Activated CD4-positive, alpha-beta T cell treated with anti-CD3 and anti-CD28 coated beads for 24 hours (primary cell): ENCODE results near the gene KRT32.
"Not testable (repeated sequence)": the region's sequence is repeated elsewhere in the genome, so short reads cannot be mapped to it uniquely, and the experiment has no call there.

ENCODE experiments used
- DNase-seq, 2 donors: peaks; one replicate each; pipeline ENCODE4 v3.0.0-alpha.2; 2020; ENCODE audit warnings: low read depth in 2 of 2

KRT32 gene

GRCh38 chr17:41464682-41465081, 2.5 kb downstream of the KRT32 start:
- no peak for DNase-seq

DNA sequence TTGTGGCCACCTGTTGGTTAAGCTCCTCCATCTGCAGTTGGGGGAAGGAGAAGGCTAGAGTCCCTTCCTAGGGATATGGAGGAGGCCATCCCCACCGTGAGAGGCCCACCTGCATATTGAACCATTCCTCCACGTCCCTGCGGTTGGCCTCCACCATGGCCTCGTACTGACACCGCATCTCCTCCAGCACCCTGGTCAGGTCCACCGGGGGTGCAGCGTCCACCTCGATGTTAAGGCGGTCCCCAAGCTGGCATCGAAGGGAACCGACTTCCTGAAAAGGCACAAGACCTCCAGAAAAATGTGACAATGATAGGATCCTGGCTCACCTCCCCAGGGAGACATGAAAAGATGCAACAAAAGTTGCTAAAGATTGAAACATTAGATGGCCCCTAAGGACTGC, 3.0 kb downstream of the KRT32 start:
- no peak for DNase-seq

GRCh38 chr17:41463746-41464145, 3.4 kb downstream of the KRT32 start:
- DNase-seq: no peak

- no peak for DNase-seq
Measured at GRCh38 chr17:41462705-41463104, 4.5 kb downstream of the KRT32 start.

DNA sequence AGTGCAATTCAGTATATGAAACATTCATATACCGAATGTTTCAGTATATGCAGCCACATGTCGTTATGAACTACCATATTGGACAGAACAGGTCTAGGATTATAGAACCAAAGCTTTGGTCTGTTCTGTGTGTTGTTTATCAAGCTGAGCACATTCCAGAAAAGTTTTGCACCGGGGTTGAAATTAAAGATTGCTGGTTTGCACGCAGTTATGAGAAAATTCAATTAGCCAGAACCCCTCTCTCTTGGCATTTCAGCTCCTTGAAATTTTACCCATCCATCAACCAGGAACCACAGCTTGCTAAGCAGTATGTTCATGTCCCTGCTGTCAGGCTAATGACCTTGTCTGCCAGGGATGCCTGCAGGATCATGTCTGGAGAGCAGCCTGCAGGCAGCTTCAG, 9.5 kb downstream of the KRT32 start:
- DNase-seq: no peak

DNA sequence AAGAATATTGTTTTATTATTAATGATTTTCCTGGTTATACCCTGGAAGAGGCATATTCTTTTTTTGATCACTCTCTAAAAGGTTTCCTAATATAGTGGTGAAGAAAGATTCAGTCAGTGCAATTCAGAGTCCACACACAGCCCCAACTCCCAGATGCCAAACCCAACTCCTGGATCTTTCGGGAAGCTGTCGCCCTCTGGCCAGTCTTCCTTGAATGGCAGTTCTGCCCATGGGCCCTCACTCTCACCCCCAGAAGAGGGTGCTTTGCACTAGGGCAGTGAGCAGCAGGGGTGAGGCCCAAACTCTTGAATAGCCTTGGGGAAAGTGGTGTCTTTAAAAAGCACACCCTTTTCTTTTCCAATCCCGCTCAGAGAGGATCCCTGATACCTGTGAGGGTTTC, 11.0 kb downstream of the KRT32 start:
- no peak for DNase-seq

- DNase-seq: no peak
Measured at GRCh38 chr17:41455236-41455635, 11.9 kb downstream of the KRT32 start.

DNA sequence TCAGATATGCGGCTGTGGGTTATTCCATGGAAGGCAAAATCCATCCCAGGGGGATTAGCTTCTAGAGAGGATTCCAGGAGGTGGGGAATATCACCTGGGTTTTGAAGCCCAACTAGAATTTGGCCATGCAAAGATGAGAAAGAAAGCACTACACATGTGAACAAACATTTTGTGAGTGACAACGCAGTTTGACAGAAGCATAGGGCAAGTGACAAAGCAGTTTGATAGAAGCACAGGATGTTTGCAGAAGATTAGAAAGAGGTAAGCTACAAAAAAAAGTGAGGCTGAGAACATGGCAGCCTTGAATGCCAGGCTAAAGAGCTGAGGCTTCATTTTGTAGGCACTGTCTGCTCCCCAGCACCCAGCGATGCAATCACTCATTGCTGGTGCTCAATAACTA, 14.1 kb downstream of the KRT32 start:
- DNase-seq: no peak

DNA sequence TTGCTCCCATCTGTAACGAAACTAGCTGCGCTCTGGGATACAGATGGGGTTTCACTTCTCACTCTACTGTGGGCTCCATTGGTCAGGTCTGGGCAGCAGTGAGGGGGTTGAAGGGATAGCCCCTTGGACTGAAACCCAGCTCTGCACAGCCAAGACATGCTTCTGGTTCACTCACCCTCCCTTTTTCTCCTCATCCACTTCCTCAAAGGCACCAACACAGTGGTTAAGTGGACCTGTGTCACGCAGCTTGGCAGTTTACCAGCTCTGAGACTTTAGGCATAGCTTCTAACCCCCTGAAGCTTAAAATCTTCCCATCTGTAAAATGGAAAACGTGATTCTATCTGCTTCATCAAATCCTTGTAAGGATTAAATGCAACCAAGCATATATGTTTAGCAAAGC, 14.9 kb downstream of the KRT32 start:
- no peak for DNase-seq

- DNase-seq: no peak
Measured at GRCh38 chr17:41451154-41451728, 15.9 kb downstream of the KRT32 start.

DNA sequence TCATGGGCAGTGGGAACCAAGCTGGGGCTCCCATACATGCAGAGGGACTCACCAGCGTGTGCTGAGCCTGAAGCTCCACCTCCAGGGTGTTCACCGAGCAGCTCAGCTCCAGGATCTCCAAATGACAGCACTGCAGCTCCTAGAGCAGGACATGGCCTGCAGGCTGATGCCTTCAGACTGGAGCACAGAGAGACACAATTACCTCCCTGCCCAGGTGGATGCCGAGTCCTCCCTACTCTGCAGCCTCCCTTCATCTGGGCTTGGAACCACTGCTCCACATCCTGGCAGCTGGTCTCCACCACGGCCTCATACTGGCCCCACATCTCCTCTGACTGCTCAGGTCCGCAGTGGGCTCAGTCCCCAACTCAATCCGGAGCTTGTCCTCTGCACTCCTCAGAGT, 18.2 kb downstream of the KRT32 start:
- no peak for DNase-seq

DNA sequence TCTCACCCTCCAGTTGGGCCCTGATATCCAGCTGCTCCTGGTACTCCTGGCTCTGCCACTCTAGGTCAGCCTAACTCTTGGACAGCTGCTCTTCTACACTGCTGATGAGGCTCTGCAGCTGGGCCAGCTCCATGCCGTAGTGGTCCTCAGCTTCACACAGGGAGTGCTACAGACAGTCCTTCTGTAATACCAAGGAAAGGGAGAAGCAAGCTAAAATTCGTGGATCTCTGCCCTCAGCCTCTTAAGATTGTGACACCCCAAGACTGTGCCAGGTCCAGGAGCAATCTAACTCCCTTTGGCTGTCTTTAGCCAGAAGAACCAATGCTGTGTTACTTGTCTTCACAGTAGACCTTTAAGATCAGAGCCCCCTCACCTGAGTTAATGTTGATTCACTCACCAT, 18.7 kb downstream of the KRT32 start:
- no peak for DNase-seq

DNA sequence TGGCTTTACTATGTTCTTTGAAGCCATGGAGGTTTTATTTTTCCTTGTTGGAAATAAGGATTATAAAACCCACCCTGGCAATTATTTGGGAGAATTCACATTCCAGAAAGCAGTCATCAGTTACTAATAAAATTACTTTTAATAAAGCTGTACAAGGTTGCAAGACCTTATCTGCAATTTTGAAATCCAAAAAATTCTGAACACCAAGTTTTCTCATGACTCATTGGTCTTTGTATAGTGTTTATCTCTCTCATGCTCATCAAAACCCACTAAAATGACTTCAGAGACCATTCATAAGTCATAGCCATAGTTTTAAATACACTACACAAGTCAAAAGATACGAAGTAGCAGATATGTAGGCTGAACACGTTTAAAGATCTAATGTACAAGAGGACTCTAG, 20.4 kb downstream of the KRT32 start:
- no peak for DNase-seq

DNA sequence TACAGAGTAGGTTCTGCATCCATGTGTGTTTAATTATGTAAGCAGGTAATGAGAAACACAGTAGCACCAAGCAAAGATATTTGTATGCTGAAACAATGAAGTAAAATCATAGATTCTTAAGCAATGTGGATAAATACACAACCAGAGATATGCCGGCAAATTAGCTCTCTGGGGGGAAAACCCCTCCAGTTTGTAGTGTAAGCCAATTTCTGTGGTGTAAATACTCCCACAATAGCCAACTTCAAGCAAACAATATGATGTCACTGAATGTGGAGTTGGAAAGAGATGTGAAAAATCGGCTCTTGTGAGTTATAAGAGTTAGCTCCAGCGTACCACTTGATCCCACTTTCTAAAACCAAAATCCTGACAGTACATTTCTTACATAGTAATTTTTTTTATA, 22.5 kb downstream of the KRT32 start:
- DNase-seq: no peak

DNA sequence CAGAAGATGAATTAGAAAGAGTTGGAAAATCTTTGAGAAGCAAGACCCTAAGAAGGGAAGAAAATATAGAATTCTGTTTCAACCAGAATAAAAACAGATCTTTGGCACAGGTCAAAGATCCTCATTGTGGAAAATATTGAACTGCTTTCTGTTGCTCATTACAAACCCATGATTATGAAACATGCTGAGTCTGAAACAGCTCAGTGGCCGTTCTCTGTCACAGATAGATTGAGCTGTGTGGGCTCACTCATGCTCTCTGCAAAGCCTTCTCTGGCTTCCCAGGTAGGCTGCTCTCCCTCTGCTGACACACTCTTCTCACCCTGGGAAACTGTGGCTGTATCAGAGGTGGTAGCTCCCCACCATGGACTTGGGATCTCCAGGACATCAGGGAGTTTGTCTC, 23.0 kb downstream of the KRT32 start:
- DNase-seq: no peak

GRCh38 chr17:41442739-41443138, 24.4 kb downstream of the KRT32 start:
- no peak for DNase-seq

DNA sequence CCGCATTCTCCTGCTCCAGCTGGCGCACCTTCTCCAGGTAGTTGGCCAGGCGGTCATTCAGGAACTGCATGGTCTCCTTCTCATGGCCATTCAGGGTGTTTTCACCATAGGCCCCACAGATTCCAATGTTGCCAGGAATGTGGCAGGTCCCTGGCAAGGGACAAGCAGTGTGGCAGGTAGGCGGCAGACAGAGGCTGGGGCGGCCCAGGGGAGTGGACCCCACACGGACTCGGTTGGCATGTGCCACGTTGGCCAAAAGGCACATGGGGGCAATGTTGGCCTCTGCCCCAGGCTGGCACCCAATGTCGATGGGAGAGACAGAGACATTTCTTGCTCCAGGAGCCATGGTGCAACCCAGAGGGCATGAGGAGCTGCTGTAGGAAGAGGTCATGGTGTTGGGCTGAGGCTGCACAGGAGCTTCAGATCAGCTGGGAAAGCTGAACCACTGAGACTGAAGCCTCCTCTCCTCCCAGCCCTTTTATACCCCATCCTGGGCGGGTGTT, 26.6 kb downstream of the KRT32 start, which contains the start of gene KRT38:
TSS of gene KRT38 (minus strand) at position 453 of the 503 bp plus-strand sequence. CDS start at position 391, 62 bp downstream.
- DNase-seq: no peak

DNA sequence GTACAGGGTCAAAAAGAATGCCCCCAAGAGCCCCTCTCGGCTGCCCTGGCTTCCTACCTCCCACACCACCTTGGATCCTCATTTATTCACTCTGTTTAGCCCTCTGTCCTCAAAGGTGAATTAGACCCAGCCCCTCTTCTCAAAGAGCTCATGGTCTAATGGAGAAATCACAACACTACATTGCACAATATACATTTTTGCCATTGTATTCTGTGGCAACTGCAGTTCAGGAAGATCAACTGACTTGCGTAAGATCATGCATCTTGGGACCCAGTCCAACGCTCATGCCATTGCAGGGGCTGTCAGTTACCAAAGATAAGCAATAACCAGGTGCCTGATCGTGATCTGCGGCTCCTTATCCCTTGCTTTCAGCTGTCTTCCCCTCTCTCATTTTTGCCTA, 27.8 kb downstream of the KRT32 start:
- DNase-seq: no peak

- no peak for DNase-seq
Measured at GRCh38 chr17:41437769-41438168, 29.4 kb downstream of the KRT32 start.

- DNase-seq: no peak
Measured at GRCh38 chr17:41437254-41437653, 29.9 kb downstream of the KRT32 start.

DNA sequence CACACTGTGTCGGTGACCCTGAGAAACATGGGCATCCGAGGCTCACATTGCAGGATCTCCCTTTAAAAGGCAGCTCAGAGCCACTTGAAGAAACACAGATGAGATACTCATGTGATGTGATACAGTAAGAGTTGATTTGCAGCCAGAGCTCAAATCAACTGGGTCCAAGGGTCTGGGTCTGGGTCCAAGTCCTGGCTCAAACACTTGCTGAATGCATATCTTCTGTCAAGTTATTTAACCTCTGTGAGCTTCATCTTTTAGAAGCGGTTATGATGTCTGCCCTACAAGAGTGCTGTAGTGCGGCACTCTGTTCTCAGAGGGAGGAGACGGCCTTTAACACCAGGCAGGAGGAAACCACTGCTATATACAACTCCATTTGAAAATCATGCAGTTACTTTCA, 32.8 kb downstream of the KRT32 start:
- DNase-seq: no peak

- no peak for DNase-seq
Measured at GRCh38 chr17:41434005-41434404, 33.2 kb downstream of the KRT32 start.

DNA sequence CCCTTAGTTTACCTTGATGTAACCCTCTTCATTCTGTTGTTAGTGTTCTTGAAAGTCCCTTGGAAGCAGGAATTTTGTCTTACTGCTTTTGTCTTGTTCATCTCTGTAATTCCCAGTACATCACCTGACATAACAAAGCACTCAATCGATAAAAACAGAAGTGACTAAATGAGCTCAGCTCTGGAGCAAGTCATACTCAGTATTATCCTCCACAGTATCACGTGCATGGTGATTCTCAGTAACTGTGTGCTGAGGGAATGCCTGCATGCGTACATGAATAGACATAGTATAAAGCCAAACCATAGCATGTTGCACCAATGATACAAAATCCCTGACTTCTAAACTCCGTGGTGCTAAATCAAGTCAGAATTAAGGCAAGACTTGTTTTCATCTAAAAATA, 33.6 kb downstream of the KRT32 start:
- no peak for DNase-seq

DNA sequence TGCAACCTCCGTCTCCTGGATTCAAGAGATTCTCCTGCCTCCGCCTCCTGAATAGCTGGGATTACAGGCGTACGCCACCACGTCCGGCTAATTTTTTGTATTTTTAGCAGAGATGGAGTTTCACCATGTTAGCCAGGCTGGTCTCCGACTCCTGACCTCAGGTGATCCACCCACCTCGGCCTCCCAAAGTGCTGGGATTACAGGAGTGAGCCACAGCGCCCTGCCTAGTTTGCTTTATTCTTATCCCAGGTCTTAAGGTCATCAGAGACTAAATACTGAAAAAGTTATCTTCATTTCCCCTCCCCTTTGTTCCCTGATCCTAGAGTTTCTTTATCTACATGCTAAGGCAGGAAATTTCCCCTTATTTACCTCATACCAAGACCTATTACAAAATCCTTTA, 36.8 kb downstream of the KRT32 start:
- DNase-seq: not testable (repeated sequence)
